SK-N-MC (cell line): ENCODE measurements around the gene ZFP69B.

Experiments
- DNase-seq: peaks from one replicate; pipeline ENCODE4 v3.0.0-alpha.2; 2011; ENCODE audit warnings: low read depth, low spot score
- H3K27ac ChIP-seq: fragments of 200-600 bp; sonication (generic); 2 replicates; pipeline ENCODE4 v1.5.1; 2016; ENCODE audit warnings: mixed run types
- H3K36me3 ChIP-seq: fragments of 200-600 bp; sonication (generic); 2 replicates; pipeline ENCODE4 v1.6.1; 2017; ENCODE audit warnings: antibody characterized with exemption, low read length, mixed read lengths; ENCODE audit not compliant: insufficient read depth
- H3K4me3 ChIP-seq: fragments of 200-600 bp; sonication (generic); 2 replicates; pipeline ENCODE4 v1.5.1; 2016
- H3K9ac ChIP-seq: fragments of 200-600 bp; sonication (generic); 2 replicates; pipeline ENCODE4 v1.8.0; 2017; ENCODE audit warnings: mixed run types, mixed read lengths; ENCODE audit not compliant: insufficient read length
- H3K9me3 ChIP-seq: fragments of 200-600 bp; sonication (generic); 2 replicates; pipeline ENCODE4 v1.6.1; 2017; ENCODE audit warnings: low read depth, mild to moderate bottlenecking, antibody characterized with exemption, low read length, moderate library complexity, mixed read lengths
- EZH2 ChIP-seq: fragments of 200-600 bp; sonication (generic); IDR thresholded peaks from one replicate; pipeline ENCODE4 v1.6.1; 2017; ENCODE audit warnings: antibody characterized with exemption
- FOXP2 ChIP-seq: optimal IDR thresholded peaks from 2 replicates; pipeline ENCODE3; 2011; ENCODE audit warnings: mild to moderate bottlenecking, moderate library complexity; ENCODE audit not compliant: insufficient read depth; ENCODE audit errors: extremely low read length, control extremely low read depth
- POLR2AphosphoS5 ChIP-seq: IDR thresholded peaks from 2 replicates; pipeline ENCODE4 v1.6.1; 2012; ENCODE audit warnings: mild to moderate bottlenecking, low read depth, low read length, borderline replicate concordance

ZFP69B gene

DNA sequence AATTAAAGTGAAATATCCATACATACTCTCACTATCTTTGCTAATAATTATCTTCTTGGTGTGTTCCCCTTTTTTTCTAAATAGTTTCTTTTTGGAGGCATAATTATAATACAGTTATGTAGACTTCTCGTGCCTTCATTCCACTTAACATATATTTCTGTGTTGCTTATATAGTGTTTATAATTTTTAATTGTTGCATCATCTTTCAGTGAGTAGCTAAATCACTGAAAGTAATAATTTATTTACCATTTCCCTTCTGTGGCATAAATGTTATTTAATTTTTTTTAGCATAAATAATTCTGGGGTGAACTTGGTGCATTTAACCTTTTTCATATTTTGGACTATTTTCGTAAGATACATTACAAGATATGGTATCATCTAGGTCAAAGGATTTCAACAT lies 38.4 kb upstream of the ZFP69B start:
- Histone ChIP-seq H3K9ac (peak overlapping the region; percentile 8), H3K27ac (no peak overlapping the region), H3K36me3 (peaks cover 43% of the 10 kb centered on the region), H3K4me3 (no peak overlapping the region), H3K9me3 (no peaks in the 10 kb centered on the region)
- DNase-seq, result no peak
- TF ChIP-seq FOXP2 (no peak), POLR2AphosphoS5 (no peak), EZH2 (no peak)

DNA sequence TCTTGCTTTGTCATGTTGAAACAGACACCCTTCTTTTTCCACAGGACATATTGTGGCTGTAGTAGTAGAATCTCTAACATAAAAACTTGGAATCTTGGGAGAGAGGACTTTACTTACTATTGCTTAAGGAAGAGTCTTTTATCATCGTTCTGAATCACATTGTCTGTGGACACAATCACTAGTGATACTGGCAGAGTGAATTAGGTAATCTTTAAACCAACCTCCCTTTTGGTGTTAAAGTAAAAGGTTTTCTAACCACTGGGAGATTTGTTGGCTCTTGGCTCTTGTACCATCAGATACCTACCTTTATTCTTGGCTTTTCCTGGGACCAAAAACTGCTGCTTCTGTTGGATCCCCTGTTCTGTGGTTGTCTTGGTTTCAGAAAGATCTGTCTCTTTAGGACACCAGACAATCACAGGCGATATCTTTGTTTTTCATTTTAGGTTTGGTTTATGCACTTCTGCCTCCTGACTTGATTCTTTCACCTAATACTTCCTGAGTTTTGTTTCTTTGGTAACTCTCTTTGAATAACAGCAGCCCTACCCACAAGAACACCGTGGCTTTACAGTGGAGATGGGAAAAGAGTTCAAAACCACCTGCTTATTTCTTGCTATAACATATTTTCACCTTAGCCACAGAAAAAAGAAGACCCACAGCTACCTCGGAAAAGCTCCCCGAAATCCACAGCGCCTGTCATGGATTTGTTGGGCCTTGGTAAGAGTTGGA lies 36.6 kb upstream of the ZFP69B start:
- peaks cover 55% of the 10 kb centered on the region for H3K36me3 ChIP-seq
- no peaks in the 10 kb centered on the region for H3K9me3 ChIP-seq
- TF ChIP-seq POLR2AphosphoS5 (no peak), EZH2 (no peak), FOXP2 (no peak)
- no peak overlapping the region for H3K27ac ChIP-seq
- no peak overlapping the region for H3K9ac ChIP-seq
- DNase-seq, result no peak
- H3K4me3 ChIP-seq, result no peak overlapping the region

DNA sequence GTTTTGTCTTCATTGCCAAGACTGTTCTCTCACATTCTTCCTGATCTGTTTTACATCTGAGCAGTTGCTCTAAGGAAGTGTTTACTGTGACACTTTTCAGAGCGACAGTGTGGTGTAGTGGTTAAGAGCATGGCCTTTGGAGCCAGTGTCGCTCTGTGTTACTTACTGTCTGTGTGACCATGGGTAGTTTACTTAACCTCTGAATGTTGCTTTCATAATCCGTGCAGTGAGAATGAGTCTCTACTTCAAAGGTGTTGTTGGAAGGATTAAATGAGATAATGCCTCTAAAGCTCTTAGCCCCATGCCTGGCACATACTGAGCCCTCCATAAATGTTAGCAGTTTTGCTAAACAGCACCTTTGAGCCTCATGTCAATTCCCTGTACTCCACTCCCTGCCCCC lies 35.9 kb upstream of the ZFP69B start:
- Histone ChIP-seq H3K4me3 (no peak overlapping the region), H3K9me3 (no peaks in the 10 kb centered on the region), H3K9ac (no peak overlapping the region), H3K36me3 (peaks cover 53% of the 10 kb centered on the region), H3K27ac (no peak overlapping the region)
- TF ChIP-seq EZH2 (no peak), POLR2AphosphoS5 (no peak), FOXP2 (no peak)
- no peak for DNase-seq

DNA sequence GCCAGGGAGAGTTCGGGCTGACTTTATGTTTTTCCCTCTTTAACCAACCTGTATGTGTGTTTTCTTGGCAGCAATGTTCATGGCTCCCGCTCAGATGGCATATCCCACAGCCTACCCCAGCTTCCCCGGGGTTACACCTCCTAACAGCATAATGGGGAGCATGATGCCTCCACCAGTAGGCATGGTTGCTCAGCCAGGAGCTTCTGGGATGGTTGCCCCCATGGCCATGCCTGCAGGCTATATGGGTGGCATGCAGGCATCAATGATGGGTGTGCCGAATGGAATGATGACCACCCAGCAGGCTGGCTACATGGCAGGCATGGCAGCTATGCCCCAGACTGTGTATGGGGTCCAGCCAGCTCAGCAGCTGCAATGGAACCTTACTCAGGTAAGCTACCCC lies 33.6 kb upstream of the ZFP69B start:
- no peak for DNase-seq
- H3K9ac ChIP-seq, result no peak overlapping the region
- no peak overlapping the region for H3K27ac ChIP-seq
- no peak overlapping the region for H3K4me3 ChIP-seq
- TF ChIP-seq POLR2AphosphoS5 (no peak), EZH2 (no peak), FOXP2 (no peak)
- no peaks in the 10 kb centered on the region for H3K9me3 ChIP-seq
- H3K36me3 ChIP-seq, result peaks cover 47% of the 10 kb centered on the region

DNA sequence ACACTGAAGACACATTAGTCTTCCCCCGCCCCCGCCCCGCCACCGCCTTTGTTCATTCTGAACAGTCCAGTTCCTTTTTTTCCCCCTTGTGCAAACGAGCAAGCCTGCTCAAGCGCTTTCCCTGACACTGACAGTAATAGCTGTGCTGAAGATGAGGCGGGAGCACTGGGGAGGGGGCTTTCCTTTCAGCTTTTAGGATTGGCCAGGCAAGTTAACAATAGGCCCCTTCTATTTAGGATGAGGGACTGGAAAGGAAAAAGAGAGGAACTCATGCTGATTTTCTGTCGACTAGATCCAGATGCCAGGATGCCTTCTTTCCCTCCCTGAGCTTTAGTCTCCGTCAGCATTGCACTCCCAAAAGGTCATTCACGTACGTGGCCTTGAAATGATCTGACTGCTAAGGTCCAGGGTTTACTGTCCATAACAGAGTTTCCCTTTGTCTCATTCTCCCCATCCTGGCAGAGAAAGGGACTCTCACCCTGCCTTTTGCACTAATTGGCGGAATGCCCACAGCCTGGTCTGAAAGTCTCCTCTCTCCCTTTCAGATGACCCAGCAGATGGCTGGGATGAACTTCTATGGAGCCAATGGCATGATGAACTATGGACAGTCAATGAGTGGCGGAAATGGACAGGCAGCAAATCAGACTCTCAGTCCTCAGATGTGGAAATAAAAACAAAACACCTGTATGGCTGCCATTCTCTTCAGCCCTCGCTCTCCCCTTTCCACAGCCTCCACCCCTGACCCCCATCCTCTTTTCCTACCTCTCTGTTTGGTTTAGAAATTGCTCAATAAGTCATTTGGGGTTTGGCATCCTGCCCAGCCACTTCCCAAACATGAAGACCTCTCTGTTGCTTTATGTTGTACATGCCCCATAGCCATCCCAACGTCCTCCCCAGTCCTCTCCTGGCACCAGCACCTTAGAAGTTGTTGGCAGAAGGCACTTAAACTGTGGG lies 28.6 kb upstream of the ZFP69B start:
- no peak for TF ChIP-seq EZH2
- no peak for TF ChIP-seq POLR2AphosphoS5
- TF ChIP-seq FOXP2, result no peak
- DNase-seq, result no peak
- H3K9me3 ChIP-seq, result no peaks in the 10 kb centered on the region
- H3K27ac ChIP-seq, result no peak overlapping the region
- H3K9ac ChIP-seq, result no peak overlapping the region
- H3K4me3 ChIP-seq, result no peak overlapping the region
- H3K36me3 ChIP-seq, result peaks cover 23% of the 10 kb centered on the region

DNA sequence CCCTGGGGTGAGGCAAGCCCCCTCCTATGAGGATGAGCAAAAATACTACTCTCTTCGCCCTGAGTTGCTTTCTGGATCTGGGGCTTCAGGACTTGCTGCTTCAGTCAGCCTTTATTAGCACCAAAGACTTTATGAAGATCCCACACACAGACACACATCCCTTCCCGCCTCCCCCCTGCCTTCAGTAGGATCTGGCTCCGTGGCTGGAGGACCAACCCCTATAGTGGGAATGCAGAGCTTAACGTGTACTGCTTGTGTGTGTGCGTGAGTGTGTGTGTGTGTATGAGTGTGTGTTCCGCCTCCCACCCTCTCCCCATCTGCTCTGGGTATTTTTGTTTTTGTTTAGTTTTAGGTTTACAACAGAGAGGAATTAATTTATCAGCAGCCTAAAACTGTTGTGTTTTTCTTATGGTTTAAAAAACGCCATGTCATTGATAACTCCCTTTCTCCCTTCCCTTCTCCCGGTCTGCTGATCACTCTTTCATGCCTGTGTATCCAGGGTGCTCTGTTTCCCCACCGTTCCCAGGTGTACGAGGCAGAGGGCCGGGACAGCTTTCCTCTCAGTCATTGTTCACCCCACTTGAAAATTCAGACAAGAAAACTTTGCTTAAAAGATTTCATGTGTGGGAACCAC lies 27.5 kb upstream of the ZFP69B start:
- Histone ChIP-seq H3K27ac (no peak overlapping the region), H3K4me3 (no peak overlapping the region), H3K9ac (no peak overlapping the region), H3K9me3 (no peaks in the 10 kb centered on the region), H3K36me3 (peaks cover 12% of the 10 kb centered on the region)
- no peak for DNase-seq
- TF ChIP-seq FOXP2, result no peak
- TF ChIP-seq POLR2AphosphoS5, result no peak
- no peak for TF ChIP-seq EZH2

DNA sequence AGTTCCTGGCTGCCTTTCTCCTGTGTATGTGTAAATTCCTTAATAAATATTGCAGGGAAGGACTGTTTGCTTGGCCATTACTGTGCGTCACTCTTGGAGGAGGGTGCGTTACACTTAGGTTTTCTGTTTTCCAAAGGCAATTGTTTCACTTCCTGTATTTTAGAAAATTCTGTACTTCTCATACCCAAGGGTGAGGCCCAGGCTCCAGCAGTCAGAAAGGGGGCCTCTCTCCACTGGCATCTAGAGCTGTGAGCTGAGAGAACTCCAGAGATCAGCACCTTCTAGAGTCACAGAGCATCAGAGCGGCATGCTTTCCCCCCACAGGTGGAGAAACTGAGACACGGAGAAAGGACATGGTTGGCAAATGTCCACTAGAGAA lies 27.0 kb upstream of the ZFP69B start:
- no peaks in the 10 kb centered on the region for H3K9me3 ChIP-seq
- no peak overlapping the region for H3K27ac ChIP-seq
- no peak overlapping the region for H3K9ac ChIP-seq
- no peak for DNase-seq
- no peak for TF ChIP-seq POLR2AphosphoS5
- no peak for TF ChIP-seq EZH2
- TF ChIP-seq FOXP2, result no peak
- H3K4me3 ChIP-seq, result no peak overlapping the region
- peaks cover 7% of the 10 kb centered on the region for H3K36me3 ChIP-seq

DNA sequence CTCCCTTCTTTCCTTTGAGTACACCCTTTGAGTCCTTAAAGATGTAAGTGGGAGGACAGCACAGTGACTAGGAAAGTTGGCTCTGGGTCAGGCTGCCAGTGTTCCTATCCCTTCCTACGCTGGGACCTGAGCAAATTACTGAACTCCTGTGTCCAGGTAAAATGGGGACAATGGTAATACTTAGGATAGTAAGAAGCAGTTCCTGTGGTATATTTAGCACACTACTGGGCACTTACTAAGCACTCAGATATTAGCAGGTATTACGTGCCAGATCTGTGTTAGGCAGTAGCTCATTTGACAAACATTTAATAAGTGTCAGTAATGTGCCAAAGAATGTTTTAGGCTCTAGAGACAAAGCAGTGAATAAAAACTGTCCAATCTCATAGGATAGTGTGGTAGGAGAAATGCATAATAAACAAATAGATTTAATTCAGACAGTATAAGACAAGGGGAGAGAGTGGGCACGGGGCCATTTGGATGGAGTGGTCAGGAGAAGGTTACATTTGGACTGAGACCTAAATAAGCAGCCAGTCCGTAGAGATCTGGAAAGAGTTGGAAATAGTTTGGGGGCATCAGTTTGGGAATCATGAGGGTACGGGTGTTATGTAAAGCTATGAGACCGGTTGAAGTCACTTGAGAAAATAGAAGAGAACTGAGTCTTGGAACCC lies 26.2 kb upstream of the ZFP69B start:
- Histone ChIP-seq H3K9ac (no peak overlapping the region), H3K4me3 (no peak overlapping the region), H3K27ac (no peak overlapping the region), H3K36me3 (no peaks in the 10 kb centered on the region), H3K9me3 (no peaks in the 10 kb centered on the region)
- DNase-seq, result no peak
- TF ChIP-seq FOXP2, result no peak
- no peak for TF ChIP-seq EZH2
